Right lobe of liver (tissue), 4 donors: ENCODE results near the gene FBXO28.

Experiments used
- POLR2A ChIP-seq: fragments of 450-650 bp; IDR thresholded peaks from one replicate; pipeline ENCODE4 v1.6.1; 2017; ENCODE audit warnings: antibody characterized with exemption, mild to moderate bottlenecking
- TF ChIP-seq, protein P1 (sequence below), 4 donors: fragments of 200-600 bp in 3 of 4; fragments of 450-650 bp in 1 of 4; IDR thresholded peaks; one replicate each; pipeline versions ENCODE4 v1.5.1 to v1.8.0; 2016 to 2022; ENCODE audit warnings: antibody characterized with exemption in 4 of 4, mild to moderate bottlenecking in 2 of 4
- donor health status: DM: no; HTN: no; CAD: no.
- donor health status: DM: no; HTN: no; CAD: no.
- donor health status: DM: no; HTN: yes; CAD: no.

- TF ChIP-seq, protein P1, sequence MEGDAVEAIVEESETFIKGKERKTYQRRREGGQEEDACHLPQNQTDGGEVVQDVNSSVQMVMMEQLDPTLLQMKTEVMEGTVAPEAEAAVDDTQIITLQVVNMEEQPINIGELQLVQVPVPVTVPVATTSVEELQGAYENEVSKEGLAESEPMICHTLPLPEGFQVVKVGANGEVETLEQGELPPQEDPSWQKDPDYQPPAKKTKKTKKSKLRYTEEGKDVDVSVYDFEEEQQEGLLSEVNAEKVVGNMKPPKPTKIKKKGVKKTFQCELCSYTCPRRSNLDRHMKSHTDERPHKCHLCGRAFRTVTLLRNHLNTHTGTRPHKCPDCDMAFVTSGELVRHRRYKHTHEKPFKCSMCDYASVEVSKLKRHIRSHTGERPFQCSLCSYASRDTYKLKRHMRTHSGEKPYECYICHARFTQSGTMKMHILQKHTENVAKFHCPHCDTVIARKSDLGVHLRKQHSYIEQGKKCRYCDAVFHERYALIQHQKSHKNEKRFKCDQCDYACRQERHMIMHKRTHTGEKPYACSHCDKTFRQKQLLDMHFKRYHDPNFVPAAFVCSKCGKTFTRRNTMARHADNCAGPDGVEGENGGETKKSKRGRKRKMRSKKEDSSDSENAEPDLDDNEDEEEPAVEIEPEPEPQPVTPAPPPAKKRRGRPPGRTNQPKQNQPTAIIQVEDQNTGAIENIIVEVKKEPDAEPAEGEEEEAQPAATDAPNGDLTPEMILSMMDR (IDR thresholded peaks at IDR 0.05), result no peak
- no peak for TF ChIP-seq POLR2A
Observed at GRCh38 chr1:224168859-224169380, 55.0 kb downstream of the FBXO28 start.
